Activated CD4-positive, CD25-positive, alpha-beta regulatory T cell (primary cell): ENCODE measurements around the gene OXTR.

Experiments used
- DNase-seq, 4 experiments: peaks; one replicate each; lab custom pipeline; 2025; lab: John Stamatoyannopoulos, UW

OXTR gene

DNA sequence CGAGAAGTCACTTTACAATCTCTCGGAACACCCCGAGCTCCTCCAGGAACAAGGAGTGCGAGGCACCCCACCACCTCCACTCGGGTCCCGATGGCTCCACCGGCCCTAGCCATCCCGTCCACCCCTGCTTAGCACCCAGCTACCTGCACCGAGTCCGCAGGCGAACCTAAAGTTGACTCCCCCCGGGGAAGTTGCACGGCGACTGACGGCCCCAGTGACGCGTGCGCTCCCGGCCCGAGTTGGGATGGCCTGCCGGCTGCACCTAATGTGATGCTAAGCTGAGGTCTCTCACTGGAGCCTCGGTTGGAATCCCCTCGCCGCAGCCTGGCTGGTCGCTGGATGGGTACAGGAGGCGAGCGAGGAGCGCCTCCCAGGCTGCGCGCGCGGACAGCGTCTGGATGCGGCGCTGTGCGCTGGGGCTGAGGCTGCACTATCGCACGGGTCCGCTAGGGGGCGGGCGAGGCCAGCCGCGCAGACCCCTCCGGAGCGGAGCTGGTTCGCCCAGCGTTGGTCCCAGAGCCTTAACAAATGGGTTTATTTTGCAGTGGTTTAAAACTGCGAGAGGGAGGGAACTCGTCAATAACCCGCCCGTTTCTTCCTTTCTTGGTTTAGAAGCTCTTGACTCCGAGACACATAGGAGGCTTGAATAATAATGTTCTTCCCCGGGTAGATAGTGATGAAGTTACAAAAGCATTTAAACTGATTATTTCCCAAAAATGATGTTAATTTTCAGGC is at the start of gene OXTR:
Gene OXTR, minus strand, starts transcription at position 526 of the 735 bp plus-strand sequence. CDS start 1,426 bp downstream, outside the sequence.
- peak in 2 of 4 experiments; percentile 14 to 17 for DNase-seq

DNA sequence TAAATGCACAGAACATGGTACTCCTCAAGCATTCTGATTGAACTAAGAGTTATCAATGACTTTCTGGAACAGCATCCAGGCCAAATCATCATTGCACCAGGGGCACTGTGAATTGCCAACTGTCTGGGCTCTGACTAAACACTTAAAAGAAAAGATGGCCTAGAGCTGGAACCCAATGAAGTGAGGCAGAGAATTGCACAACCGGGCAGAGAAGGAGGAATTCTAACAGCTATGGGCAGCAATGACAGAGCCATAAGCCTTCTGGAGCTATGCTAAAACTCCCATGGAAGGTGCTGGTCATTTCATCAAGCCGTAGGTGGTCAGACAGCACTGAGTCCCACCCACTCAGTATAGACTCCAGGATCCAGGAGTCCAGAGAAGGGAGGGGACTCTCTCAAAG is 48.1 kb upstream of the OXTR start:
- no peak for DNase-seq

DNA sequence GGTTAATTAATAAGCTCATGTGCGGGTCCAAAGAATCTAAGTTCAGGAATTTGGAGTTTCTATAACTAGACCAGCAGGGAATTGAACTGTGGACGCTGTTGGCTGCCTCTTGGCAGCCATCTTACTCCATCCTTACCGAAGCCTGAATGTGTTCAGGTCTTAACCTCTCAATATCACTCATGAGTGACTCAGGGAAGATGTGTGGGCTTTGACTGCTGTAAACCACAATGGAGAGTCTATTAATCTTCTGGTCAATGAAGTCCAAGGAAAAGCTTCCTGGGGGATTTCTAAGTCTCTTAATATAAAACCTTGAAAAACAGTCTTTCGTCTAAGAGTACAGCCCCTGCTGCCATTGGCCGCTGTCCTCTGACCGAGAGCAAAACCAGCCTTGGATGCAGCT is 46.7 kb upstream of the OXTR start:
- DNase-seq = no peak

DNA sequence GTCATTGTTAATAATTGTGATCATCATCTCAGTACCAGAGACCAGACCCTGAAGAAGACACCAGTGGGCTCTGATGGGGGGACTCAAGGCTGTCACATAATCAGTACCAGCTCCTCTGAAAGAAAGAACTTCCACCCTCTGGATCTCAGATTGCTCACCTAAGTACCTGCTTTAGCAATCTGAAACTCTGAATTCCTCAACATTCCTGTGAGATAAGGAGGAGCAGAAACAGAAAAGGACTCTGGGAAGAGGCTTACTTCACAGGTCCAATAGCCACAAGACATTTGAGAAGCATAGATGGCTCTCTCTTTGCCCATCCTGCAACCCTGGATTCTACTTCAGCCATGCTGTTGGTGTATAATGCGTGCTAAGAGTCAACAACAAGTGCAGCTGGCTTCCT is 44.0 kb upstream of the OXTR start:
- DNase-seq = no peak

DNA sequence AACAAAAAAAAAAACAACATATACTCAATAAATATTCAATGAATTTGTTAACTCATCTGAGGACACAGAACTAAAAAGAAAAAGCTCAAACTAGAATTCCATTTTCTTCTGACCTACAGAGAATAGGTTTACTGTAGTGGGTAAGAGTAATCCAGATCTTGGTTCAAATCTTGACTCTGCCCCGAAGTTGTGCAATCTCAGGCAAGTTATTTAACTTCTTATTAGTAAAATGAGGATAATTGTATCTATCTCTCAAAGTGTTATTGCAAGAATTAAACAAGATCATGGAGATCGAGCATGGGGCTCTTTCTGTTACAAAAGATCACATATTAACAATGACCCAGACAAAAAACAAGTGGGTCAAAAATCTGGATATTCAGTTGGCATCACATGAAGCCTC is 41.1 kb upstream of the OXTR start:
- no peak for DNase-seq

DNA sequence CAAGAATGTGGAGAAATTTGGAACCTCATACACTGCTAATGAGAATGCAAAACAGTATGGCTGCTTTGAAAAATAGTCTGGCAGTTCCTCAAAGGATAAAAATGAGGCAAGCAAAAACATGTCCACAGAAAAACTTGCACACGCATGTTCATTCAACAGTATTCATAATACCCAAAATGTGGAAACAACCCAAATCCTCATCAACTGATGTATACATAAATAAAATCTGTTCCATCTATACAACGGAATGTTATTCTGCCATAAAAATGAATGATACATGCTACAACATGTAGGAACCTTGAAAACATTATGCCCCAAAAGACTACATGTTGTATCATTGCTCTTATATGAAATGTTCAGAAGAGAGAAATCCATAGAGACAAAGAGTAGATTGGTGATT is 36.4 kb upstream of the OXTR start:
- DNase-seq = no peak

DNA sequence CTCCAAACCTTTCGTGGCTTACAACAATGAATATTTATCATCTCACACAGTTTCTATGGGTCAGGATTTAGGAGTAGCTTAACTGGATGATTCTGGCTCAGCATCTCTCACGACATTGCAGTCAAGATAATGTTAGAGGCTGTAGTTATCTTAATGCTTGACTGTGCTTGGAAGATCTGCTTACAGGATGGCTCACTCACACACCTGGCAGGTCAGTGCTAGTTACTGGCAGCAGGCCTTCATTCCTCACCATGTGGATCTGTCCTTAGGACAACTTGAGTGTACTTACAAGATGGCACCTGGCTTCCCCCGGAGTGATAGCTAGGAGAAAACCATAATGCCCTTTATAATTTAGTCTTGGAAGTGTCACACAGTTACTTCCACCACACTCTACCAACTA is 32.8 kb upstream of the OXTR start:
- DNase-seq = no peak

DNA sequence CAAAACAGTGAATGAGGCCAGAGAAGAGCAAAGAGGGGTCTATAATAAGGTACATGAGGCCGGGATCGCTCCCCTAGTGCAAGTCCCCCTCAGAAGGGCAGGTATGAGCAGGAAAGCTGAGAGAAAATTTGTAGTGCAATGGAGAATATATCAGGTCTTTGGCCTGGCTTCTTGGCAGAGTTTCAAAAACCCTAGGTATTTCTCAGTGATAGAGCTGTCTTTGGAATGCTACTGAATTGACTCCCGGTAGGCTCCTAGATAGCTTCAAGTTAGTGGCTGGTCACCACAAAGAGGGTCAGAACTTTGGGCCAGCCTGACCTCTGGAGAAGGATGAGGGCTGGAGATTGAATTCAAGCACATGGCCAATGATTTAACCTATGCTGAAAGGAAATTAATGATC is 30.6 kb upstream of the OXTR start:
- DNase-seq = no peak

DNA sequence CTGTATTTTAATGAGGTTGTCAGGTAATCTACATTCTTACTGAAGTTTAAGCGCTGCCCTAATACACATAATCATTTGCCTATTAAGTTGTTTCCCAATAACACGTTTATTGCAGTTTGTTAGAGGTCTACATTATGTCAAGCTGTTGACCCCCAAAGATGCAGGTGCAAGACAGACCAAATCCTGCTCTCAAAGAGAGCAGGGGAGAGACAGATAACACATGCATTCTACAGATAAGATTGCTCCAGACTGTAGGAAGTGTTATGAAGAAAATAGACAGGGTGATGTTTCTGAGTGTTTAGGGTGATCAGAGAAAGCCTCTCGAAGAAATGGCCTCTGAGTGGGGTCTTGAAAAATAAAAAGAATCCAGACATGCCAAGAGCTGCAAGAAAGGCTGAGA is 24.8 kb upstream of the OXTR start:
- no peak for DNase-seq

DNA sequence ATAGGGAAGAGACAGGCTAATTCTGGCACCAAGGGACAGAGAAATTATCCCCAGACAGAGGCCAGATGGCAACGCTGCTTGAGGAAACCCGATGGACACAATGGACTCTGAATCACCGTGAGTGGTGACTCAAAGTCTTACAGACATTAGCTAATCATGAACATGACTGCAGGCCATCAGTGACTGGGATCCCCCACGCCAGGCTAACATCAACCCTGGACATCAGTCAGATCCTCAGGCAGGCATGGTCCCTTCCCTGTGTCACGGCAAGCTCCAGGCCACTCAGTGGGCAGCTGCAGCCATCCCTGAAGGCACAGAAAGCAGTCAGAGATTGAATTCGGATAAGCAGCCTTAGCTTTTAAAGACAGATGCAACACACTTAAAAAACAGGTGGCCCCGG is 23.8 kb upstream of the OXTR start:
- DNase-seq = no peak

DNA sequence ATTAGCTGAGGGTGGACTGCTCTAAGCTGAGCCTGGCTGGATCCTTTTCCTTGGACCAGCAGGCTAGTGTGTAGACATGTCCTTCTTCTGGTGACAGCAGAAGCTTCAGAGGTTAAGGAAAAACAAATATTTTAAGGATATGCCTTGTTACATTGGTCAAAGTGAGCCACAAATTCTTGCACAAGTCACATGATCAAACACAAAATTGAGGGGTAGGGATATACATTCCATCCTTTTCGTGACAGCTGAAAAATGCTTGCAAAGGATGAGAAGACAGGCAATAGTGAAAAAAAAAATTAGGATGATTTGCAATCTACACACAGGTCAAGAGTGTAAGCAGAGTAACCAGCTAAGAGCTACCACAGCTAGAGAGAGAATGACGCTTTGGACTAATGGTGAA is 21.1 kb upstream of the OXTR start:
- no peak for DNase-seq

DNA sequence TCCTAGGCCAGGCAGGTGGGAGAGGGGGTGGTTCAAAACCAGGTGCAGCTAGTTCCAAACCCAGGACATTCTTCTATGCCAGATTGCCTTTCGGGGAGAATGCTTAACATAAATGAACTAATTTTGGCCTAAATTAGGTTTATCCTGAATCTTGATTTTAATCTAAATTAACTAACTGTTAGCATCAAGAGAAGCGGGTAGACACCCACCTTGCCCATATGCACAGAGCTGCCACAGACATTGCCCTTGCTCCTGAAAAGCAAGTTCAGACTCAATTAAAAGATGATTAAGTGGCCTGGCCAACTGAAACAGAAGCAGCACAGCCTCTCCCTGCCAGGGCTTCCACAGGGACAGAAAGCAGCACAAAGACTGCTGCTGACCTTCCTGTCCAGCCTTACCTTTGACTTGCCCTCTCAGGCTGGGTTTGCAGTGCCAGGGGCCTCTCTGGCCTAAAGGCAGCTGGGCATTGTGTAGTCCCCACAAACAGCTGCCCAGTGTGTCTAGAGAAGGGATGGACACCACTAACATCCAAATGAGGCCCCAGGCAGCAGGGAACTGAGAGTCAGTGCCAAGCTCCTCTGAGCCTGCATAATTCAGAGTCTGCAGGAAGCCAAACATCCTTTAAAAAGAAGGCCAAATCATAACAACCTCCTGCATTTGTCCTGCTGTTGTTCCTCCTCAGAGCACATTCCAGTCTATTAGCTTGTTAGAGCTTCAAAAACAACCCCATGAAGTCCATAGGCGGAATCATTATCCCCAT is 15.4 kb upstream of the OXTR start:
- no peak for DNase-seq

DNA sequence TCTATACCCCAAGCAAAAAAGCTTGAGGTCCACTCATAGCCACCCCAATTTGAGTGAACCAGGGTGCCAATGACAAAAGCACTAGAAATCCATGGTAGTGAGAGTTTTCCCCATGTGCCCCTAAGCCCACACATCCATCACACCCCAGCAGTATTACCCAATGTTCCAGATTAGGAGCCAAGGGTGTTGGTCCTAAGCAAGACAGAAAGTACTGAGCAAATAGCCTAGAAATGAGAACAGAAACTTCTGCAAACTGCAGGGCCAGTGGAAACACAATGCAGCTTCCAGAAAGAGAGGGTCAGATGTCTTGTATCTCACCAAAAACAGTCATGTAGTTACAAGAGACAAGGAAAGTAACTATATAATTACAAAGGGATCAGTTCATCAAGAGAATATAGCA is 10.9 kb upstream of the OXTR start:
- DNase-seq = no peak

DNA sequence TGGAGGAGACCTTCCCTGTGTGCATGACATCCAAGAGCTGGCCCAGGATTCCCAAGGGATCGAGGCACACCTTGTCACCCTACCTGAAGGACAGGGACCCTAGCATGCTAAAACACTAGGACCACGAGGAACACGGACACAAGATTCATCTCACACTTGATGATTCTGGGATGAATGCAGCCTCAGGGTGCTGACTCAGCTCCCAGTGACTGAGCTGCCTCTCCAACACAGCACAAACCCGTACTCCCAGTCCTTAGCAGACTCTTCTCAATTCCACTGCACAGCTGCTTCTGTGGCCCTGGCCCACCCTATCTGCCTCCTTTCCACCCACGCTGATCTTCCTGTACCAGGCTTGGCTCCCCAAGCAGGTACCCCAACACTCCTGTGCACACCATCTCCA is 9.1 kb upstream of the OXTR start:
- DNase-seq = no peak

DNA sequence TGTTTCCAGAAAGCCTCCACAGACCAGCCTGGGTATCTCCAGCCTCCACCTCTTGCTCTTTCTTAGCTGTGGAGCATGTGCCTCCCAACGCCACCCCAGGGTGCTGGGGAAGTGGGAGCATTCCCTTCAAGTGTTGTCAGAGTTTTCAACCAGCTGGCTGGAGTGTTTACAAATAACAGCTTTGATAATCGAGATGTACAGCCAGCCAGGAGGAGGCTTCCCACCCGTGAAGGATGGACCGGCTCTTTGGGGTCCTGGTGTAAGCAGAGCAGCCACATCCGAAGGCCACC is 8.5 kb upstream of the OXTR start:
- no peak for DNase-seq

DNA sequence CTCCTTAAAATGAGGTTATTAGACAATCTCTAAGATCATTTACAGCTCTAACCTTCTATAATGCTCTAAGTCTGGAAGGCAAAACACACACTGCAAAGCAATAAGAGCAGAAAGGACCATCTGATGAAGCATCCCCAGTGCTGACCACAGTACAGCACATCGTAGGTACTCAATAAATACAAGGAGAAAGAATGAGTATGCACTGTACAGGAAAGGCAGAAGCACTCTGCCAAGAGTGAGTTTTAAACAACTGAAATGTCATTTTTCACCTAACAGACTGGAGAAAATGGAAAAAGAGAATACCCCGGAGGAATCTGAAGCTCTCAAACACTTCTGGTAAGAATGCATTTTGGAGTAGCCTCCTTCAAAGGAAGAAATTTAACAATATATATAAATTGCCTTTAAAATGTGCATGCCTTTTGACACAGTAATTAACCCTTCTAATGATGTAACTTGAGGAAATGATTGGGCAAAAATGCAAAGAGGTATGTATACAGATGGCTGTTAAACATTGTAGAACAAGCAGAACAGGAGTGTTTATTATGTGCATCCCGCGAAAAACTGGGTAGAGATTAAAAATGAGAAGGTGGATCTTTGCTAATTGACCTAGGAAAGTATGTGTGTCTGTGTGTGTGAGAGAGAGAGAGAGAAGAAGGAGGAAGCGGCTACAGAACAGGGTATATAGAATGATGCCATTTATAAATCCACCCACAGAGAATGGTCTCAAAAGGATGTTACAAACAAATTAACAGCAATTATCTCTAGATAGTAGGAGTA is 8.0 kb upstream of the OXTR start:
- DNase-seq = no peak

DNA sequence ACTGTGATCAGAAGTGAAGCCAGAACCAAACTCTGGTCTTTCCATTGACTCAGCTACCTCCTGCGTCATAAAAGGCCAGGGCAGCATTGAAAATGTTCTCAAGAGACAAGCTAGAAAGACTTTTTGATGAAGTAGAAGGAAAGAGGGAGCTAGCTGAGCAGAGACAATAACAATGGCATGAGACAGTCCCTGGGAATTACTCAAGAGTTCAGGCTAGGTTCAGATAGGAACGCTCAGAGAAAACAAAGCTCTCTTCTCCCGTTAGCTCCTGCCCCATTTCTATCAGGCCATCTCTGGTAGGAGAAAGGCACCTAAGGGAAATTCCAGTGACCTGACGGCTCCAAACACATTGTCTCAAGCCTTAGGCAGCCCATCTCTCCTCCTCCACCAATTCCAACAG is 7.0 kb upstream of the OXTR start:
- DNase-seq = no peak

DNA sequence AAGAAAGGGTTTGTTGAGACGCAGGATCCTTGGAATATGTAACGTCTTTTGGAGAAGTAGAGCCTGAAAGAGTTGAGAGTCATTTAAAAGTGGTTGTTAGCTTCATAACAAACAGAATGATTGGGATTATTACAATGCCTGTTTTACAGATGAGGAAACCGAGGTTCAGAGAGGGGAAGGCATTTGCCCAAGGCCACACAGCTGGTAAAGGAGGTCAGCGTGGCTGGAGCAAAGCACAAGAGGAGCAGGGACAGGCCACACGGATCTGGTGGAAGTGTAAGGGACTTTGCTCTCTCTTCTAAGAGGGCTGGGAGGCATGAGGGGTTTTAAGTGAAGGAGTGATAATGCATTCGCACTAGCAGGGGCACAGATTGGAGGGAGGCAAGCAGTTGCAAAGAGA is 6.2 kb upstream of the OXTR start:
- DNase-seq = no peak

DNA sequence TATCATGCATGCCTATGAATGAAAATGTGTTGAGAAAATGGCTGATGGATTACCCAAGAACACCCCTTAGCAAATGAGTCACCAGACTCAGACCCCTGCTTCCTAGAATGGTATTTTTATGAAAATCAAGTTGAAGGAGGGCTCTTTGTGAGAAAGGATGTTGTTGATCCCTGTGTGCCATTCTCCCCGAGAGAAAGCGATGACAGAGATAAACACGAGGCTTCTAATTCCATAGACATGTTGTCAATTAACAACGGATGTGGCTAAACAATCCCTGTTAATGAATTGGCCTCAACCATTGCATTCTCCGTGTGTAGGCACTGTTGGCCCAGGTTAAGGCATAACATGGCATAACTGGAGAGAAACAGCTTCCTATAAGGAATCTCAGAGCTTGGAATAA is 5.8 kb upstream of the OXTR start:
- no peak for DNase-seq

DNA sequence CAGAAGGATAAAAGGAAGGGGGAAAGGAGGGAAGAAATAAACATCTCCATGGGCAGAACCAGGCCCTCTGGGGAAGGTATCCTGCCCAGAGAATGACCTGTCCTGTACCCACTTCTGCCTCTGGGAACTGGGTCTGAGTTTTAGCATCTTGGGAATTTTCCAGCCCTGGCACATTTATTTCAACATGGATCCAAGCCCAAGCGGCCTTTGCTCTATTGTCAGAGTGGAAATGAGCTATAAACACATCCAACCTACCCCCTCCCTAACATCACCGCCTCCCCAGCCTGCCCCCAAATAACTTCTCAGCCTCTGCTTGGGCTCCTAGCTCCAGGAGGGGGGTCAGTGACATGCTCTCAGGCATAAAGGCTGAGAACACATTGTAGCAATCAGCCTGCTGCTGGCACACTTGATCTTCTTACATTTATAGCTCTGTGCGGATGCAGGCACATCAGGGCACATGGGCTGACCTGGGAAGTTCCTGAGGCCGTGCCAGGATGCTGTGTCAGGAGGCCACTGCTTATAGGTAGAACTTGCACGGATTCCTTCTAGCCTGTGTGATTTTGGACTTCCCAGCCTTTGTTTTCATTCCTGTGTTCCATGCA is 4.6 kb upstream of the OXTR start:
- no peak for DNase-seq

DNA sequence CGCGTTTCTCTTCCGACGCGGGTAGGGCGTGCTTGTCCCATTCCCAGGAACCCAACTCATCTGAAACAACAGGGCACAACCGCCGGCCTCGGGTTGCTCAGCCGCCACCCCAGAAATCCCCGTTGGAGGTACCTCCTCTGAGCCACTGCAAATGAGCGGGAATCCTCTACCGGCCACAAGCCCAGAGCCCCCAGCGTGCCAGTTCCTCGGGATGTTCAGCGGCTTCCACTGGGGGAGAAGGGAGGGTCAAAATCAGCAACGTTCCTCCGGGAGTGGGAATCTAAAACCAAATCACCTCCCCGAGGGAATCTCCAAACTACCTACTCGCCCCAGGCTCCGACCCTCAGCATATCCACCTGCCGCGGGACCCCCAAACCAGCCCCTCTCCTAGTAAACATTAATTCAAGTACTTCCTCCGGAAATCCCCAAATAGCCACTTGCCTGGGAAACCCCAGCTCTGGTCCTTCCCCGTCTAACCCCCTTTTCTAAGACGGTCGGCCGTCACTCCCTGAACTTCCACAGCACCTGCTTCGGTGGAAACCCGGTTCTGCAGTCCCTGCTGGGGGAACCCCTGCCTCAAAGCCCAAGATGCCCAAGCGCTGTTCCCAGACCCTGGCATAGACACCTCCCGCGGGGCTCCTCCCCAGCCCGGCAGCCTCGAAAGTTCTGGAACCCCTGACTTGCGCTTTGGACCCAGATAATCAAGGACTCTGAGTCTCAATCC is 887 bp downstream of the OXTR start:
- no peak for DNase-seq
